Effector memory CD4-positive, alpha-beta T cell (primary cell): Measurements from ENCODE around the gene ECT2.

Experiments
- DNase-seq, 3 donors: peaks; one replicate each; pipeline ENCODE4 v3.0.0-alpha.2; 2020
- H3K27ac ChIP-seq: 2 replicates; pipeline ENCODE4 v1.7.0; 2013; ENCODE audit warnings: mild to moderate bottlenecking, low read length, moderate library complexity; ENCODE audit not compliant: insufficient read depth, poor library complexity, severe bottlenecking
- H3K27me3 ChIP-seq: replicated peaks from 2 replicates; pipeline ENCODE4 v1.7.0; 2013; ENCODE audit warnings: mild to moderate bottlenecking, low read length; ENCODE audit not compliant: insufficient read depth, control insufficient read depth, poor library complexity, severe bottlenecking
- H3K36me3 ChIP-seq: 2 replicates; pipeline ENCODE4 v1.7.0; 2013; ENCODE audit warnings: mild to moderate bottlenecking, low read length, moderate library complexity; ENCODE audit not compliant: control insufficient read depth, insufficient read depth
- H3K4me1 ChIP-seq: 2 replicates; pipeline ENCODE4 v1.7.0; 2013; ENCODE audit warnings: low read length, mild to moderate bottlenecking; ENCODE audit not compliant: control insufficient read depth, insufficient read depth, poor library complexity, severe bottlenecking
- H3K4me3 ChIP-seq: 2 replicates; pipeline ENCODE4 v1.7.0; 2013; ENCODE audit warnings: low read length, low read depth, mild to moderate bottlenecking; ENCODE audit not compliant: insufficient read depth, poor library complexity, severe bottlenecking
- H3K9me3 ChIP-seq: 2 replicates; pipeline ENCODE4 v1.7.0; 2013; ENCODE audit warnings: mild to moderate bottlenecking, low read length, moderate library complexity; ENCODE audit not compliant: control insufficient read depth

Gene ECT2

DNA sequence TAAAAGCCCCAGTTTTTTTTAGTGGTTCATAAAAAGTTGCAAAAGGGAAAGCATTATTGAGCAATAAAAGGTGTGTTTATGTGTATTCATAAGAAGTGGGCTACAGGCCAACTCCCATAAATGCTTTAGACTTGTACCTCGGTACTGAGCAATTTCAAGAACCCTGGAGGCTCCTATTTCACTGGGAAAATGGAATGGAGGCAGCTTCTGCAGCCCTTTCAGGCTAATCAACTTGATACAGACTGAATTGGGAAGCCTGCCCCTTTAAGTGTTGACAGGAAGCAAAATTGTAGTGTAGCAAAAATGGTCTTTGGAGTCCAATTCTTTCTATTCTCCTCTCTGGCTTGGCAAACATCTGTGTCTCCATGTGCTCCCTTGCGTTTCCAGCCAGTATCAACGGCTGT is 118.8 kb downstream of the ECT2 start:
- no peaks in the 10 kb centered on the region for H3K4me1 ChIP-seq
- no peak overlapping the region for H3K4me3 ChIP-seq
- H3K27me3 ChIP-seq, result no peaks in the 10 kb centered on the region
- no peaks in the 10 kb centered on the region for H3K9me3 ChIP-seq
- H3K36me3 ChIP-seq, result no peaks in the 10 kb centered on the region
- no peak for DNase-seq
- no peak overlapping the region for H3K27ac ChIP-seq

DNA sequence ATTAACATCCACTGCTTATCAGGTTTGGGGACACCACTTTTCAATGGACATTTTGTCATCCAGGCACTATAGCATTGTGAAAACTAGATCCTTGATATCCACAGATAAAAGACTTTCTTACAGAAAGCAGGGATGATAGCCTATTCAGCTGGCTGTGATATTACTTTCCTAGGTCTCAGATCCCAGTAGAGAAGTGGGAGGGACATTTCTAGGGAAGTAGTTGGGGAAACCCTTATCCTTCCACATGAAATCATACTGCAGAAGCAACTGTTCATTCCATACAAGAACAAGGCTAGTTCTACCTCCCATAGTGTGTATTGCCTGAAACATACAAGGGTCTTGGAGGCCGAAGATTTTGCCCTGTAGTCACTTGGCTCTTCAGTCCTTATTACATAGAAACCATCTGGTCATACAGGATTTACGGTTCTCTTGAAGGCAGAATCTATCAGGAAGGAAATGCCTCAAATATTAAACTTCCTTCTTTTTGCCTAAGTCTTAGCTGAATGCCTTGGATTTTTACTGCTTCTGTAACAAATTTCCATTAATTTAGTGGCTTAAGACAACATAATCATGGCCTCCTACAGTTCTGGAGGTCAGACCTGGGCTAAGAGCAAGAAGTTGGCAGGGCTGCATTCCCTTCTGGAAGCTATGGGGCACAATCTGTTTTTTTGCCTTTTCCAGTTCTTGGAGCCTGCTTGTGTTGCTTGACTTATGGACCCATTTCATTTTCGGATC is 119.4 kb downstream of the ECT2 start:
- H3K36me3 ChIP-seq, result no peaks in the 10 kb centered on the region
- H3K4me1 ChIP-seq, result no peaks in the 10 kb centered on the region
- no peak for DNase-seq
- no peak overlapping the region for H3K4me3 ChIP-seq
- H3K9me3 ChIP-seq, result no peaks in the 10 kb centered on the region
- H3K27ac ChIP-seq, result no peak overlapping the region
- no peaks in the 10 kb centered on the region for H3K27me3 ChIP-seq
